Fibroblast of lung (primary cell): ENCODE measurements around the gene CCDC57.

Experiments
- CTCF ChIP-seq, 2 donors: IDR thresholded peaks in 1 of 2; conservative IDR thresholded peaks in 1 of 2; 1 replicate in 1 of 2; 2 replicates in 1 of 2; pipeline ENCODE4 v1.5.1; 2011 to 2012; ENCODE audit warnings: low read length in 2 of 2, control low read depth in 1 of 2, inconsistent platforms in 1 of 2, low read depth in 1 of 2, mild to moderate bottlenecking in 1 of 2
- EZH2 ChIP-seq: IDR thresholded peaks from 2 replicates; pipeline ENCODE4 v1.5.1; 2012; ENCODE audit warnings: low read length, control low read depth, mild to moderate bottlenecking; ENCODE audit errors: missing control alignments

- TF ChIP-seq EZH2, result no peak
- TF ChIP-seq CTCF (conservative IDR thresholded peaks at IDR 0.05 in 1 of 2, IDR thresholded peaks at IDR 0.05 in 1 of 2; ENCODE audit: low read depth in 1 of 2, low read length in 2 of 2), result no peak
Observed at GRCh38 chr17:82194765-82195164, 17.9 kb downstream of the CCDC57 start.
